ENCODE measurements around the gene ZNF565. TPM values are rescaled to one million over a fixed set of nuclear protein-coding genes. Genes with fewer than 3 reads are reported as not detected.
"Not testable (repeated sequence)": the region's sequence is repeated elsewhere in the genome, so short reads cannot be mapped to it uniquely, and the experiment has no call there.

ZNF565 gene
- polyA plus RNA-seq (2013, experiment 1 of 2; ENCODE audit: insufficient read length) = 3.5 TPM
- 4.4 TPM for polyA plus RNA-seq (2013, experiment 2 of 2; ENCODE audit: insufficient read length)

DNA sequence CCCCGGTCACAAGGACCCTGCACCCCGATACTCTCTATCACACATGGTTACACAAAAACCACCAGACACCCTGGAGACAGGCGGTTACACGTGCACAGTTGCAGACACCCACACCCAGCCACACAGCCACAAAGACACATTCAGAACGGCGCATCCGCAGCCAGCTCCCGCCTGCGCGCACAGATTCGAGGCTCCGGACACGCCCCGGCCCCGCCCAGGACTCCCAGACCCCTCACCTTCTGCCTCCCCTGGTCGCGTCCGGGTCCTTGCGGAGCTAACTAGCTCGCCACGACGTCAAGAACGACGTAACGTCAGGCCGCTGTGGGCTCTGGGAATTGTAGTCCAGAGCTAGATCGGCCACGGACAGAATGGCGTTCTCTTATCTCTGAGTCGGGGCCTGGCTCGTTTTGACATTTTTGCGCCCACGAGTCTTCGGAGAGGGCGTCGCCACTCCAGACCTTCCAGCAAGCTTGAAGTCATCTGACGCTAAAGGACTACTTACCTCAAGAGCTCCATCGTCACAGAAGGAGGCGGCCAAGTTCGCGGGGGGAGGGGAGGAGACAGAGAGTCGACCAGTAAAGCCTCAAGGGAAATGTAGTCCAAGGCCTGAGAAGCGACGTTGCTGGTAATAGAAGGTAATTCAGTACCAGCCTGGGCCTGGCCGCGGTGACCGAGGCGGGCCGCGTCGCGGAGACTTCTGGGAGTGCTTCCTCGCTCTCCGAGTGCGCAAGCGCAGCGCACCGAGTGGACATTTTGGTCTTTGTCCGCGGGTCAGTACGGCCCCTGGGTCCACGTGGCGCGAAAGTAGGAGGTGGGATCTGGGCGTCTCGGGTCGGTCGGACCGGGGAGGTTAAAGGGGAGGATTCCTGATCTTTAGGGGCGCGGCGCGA is at the start of gene ZNF565, which contains the start of gene ZNF146:
TSS of gene ZNF565 (minus strand) at position 280 of the 890 bp plus-strand sequence. CDS start 12,680 bp downstream, outside the sequence.
TSS of gene ZNF146 (plus strand) at position 721 of the 890 bp plus-strand sequence. CDS start 21,335 bp downstream, outside the sequence.
- DNase-seq = peak; percentile 99

DNA sequence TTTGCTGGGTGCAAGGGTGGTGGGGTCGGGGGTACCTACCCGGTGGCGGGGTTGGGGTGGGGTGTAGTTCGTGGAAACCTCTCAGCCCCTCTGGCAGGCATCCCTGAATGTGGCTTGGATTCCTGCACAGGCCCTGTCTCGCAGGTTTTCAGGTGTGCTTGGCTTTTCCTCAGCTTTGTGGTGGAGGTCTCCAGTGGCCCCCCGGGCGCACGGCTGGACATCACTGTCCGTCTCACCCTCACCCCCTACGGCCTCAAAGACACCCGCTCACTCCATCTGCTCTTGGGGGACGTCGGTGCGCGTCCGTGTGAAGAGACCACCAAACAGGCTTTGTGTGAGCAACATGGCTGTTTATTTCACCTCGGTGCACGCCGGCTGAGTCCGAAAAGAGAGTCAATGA is 44.7 kb upstream of the ZNF565 start:
- no peak for DNase-seq

DNA sequence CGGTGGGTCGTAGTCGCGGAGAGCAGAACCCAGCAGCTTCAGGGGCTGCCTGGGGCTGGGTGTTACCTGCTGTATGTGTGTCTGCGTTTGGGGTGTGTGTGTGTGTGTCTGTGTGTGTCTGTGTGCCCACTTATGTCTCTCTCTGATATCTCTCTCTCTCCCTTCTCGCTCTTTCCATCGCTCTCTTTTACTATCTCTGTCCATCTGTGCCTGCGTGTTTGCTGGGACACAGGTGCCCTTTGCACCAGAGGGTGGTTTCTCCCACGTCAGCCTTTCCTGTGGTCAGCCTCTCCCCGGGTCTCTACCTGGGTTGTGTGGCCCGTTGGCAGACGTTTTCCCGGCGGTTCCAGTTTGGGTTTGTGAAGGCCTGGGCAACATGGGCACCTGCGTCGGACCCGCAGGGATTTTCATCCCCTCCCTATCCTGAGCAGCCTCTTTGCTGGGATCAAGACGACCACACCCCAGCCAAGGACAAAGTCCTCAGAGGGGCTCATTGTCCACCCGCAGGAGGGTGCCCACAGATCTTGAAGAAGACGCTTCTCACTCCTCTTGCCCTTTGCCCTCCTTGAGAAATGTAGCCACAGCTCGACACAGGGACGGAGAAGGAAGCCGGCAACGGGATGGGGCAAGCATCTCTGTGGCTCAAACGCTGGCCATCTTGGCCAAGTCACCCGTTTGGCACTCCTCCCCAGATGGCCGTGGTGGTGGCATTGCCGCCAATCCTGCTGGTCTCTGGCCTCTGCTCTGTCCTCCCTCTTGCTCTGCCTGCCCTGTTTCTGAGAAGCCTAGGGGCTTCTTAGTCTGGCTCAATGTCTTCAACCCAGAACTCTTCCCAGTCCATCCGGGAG is 43.8 kb upstream of the ZNF565 start:
- no peak for DNase-seq

DNA sequence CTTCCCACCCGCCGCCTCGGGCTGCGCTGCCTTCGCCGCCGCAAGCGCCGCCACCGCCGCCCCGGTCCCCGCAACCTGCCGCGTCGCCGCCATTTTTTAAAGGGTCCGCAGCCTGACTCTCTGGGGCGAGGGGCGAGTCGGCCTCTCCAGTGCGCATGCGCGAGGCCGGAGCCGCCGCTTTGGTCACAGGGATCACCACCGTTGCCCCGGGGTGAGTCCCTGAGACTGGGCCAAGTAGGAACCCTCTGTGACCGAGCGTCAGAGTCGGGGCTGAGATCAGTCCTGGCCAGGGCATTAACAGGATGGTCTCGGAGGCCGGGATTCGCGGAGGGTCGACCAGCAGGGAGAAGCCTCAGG is 43.0 kb upstream of the ZNF565 start:
- DNase-seq = no peak

DNA sequence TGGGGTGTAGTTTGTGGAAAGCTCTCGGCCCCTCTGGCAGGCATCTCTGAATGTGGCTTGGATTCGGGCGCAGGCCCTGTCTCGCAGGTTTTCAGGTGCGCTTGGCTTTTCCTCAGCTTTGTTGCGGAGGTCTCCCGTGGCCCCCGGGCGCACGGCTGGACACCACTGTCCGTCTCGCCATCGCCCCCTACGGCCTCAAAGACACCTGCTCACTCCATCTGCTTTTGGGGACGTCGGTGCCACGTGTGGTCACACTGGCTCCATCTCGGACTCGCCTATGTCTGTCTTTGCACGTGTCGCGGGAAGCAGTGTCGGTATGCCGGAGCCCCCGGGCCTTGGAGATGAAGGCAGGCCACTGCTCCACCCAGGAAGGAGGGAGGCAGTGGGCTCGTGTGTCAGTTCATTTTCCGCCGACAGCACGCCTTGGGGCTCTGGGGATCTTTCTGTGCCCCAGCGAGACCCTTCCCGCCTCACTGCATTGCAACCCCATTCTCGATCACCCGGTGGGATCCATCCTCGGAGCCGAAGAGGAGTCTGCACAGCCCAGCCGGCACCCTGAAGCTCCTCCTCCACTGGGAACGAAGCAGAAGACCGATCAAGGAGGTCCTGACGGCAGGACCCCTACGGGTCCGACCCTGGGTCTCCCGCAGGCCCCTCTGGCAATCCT is 42.5 kb upstream of the ZNF565 start:
- DNase-seq = no peak

DNA sequence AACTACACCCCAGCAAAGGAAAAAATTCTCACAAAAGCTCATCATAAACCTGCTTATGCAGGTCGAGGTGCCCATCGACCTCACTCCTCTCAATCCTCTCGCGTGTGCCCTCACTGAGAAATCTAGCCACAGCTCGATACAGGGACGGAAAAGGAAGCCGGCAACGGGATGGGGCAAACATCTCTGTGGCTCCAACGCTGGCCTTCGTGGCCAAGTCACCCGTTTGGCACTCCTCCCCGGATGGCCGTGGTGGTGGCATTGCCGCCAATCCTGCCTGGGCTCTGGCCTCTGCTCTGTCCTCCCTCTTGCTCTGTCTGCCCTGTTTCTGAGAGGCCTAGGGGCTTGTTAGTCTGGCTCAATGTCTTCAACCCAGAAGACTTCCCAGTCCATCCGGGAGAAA is 41.6 kb upstream of the ZNF565 start:
- no peak for DNase-seq

DNA sequence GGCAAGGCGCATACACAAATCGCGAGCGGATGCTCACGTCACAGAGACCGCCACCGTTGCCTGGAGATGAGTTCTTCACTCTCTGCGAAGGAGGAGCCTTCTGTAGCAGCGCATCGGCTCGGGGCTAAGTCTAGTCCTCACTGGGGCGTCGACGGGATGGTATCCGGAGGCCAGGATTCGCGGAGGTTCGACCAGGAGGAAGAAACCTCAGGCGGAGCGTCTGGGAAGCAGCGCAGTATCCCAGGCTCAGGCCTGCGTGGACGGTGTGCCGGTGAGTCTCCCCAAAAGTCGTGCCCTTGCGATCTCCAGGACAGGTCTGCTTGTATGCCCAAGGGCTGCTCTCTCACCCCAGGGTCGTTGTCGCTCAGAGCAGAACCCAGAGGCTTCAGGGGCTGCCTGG is 40.9 kb upstream of the ZNF565 start:
- no peak for DNase-seq

DNA sequence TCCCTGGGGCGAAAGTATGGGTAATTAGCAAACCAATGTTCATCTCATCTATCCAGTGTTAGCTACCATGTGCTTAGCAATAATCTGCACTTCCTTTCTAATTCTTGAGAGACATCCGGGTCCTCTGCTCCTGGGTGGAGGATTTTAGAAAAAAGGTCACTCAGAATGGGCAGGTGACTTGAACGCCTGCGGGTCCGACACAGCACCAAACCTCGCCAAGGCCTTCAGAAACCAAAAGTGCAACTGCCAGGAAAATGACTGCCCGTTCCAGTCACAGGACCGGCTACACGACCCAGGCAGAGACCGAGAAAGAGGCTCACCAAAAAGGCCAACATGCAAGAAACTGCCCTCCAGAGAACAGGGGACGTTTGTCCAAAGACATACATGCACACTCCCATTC is 40.4 kb upstream of the ZNF565 start:
- DNase-seq = no peak

DNA sequence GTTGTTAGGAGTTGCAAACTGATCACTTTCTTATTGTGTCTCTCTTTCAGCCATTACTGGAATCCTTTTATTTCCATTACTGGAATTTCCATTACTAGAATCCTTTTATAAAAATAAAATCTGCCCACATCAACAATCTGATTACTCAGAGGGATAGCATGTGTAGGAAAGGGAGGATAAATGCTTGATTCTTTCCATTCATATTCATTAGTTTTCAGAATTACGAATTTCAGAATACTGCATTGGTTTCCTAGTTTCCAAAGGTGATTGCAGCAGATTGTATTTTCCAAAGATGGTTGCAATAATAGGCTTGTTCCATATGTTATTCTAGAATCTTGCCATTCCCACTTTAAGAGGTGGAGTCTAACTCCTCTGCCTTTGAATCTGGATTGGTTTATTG is 37.6 kb upstream of the ZNF565 start:
- no peak for DNase-seq

DNA sequence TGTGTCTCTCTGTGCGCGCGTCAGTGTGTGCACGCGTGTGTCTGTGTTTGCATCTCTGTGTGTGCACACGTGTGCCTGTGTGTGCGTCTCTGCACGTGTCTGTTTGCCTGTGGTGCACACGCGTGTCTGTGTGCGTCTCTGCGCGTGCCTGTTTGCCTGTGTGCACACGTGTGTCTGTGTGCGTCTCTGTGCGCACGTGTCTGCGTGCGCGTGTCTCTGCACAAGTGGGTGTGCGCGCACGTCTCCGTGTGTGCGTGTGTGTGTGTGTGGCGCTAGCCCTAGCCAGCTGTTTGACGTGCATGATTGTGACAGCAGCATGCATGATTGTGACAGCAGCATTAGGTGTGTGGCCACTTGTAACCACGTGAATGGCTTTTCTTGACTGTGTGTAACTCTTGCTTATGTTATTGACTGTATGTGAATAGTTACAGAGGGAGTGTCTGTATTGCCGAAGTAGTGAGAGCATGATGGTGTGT is 31.6 kb upstream of the ZNF565 start:
- DNase-seq = no peak

DNA sequence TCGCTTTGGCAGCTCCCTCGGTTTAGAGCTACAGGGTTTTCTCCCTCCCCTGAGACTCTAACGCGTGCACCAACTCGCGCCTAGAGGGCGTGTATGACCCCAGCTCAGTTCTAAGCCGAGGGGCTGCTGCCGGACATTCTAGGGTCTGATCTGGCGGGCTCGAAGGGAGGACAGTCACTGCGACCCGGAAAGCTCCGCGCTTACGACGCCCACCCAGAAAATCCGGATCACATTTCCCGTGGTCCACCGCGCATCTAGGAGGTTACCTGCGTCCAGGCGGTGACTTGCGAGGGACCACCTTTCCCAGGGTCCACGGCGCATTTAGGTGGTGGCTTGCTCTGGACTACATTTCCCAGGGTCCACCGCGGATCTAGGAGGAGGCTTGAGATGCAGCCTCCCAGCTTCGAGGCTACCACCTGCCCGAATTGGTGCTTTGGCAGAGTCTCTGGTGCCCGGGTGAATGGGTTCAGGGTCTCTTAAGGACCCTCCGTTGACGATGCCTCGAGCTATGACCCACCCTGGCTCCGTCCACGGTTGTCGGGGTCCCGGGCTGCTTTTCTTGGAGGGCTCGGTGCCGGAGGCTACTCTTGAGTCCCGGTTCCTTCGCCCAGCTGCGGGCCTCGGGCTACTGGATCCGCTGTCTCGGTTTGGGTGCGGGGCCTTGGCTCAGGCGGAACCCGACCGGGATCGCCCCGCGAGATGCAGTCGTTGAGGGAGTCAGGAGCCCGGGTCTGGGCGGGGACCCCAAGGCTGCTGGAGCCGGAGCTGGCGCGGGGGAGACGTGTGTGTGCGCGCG is 30.9 kb upstream of the ZNF565 start:
- no peak for DNase-seq

DNA sequence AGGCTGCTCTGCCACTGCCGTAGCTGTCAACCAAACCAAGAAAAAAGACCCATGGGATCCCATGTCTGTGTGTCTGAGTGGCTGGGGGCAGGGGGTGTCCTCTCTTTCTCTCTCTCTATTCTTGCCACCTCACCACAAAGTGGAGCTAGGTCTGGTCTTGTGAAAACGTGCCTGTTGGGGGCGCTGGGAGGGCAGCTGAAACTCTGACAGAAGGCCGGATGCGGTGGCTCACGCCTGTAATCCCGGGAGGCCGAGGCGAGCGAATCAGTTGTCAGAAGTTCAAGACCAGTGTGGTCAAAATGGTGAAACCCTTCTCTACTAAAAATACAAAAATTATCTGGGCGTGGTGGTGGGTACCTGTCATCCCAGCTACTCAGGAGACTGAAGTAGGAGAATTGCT is 29.6 kb upstream of the ZNF565 start:
- no peak for DNase-seq

DNA sequence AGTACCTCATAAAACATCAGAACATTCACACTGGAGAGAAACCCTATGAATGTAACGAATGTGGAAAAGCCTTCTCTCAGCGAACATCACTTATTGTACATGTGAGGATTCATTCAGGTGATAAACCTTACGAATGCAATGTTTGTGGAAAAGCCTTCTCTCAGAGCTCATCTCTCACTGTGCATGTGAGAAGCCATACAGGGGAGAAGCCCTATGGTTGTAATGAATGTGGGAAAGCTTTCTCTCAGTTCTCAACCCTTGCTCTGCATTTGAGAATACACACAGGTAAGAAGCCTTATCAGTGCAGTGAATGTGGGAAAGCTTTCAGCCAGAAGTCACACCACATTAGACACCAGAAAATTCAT is 22.5 kb upstream of the ZNF565 start:
- no peak for DNase-seq

DNA sequence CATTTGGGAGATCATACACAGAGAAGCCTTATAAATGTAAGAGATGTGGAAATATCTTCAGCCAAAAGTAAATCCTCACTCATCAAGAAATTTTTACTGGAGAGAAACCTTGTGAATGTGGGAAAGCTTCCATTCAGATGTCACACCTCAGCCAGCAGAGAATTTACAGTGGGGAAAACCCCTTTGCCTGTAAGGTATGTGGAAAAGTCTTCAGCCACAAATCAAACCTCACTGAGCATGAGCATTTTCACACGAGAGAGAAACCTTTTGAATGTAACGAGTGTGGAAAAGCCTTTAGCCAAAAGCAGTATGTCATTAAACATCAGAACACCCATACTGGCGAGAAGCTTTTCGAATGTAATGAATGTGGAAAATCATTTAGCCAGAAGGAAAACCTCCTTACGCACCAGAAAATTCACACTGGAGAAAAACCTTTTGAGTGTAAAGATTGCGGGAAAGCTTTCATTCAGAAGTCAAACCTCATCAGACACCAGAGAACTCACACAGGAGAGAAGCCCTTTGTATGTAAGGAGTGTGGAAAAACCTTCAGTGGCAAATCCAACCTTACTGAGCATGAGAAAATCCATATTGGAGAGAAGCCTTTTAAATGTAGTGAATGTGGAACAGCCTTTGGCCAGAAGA is 22.0 kb upstream of the ZNF565 start:
- DNase-seq = no peak

DNA sequence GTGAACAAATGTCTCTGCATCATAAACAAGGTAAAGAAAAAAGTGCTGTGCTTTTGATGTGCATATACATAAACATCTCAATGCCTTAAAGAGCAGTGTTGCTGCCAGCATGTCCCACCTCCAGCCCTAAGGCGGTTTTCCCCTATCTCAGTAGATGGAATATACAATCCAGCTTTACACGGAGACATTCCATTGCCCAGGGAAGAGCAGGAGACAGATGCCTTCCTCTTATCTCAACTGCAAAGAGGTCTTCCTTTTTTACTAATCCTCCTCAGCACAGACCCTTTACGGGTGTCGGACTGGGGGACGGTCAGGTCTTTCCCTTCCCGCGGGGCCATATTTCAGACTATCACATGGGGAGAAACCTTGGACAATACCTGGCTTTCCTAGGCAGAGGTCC is 19.2 kb upstream of the ZNF565 start:
- not testable (repeated sequence) for DNase-seq

DNA sequence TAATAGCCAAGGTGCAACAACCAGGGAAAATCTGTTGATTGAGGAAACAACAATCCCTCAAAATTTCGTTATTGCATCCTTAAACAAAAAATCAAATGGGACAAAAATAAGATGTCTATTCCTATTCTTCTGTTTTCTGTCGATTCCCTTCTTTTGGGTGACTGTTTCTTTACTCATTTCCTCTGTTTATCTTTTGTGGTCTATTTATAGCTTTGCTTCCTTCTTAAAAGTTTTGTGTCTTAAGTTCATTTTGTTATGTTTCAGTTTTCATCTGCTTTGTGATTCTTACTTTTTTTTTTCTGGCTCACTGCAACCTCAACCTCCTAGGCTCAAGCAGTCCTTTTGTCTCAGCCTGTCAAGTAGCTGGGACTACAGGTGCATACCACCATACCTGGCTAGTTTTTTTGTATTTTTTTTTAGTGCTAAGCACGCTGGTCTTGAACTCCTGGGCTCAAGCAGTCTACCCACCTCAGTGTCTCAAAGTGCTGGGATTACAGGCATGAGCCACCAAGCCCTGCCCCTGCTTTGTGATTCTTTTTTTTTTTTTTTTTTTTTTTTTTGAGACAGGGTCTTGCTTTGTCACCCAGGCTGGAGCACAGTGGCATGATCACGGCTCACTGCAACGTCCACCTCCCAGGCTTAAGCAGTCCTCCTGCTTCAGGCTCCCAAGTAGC is 10.9 kb upstream of the ZNF565 start:
- DNase-seq = peak; percentile 22

DNA sequence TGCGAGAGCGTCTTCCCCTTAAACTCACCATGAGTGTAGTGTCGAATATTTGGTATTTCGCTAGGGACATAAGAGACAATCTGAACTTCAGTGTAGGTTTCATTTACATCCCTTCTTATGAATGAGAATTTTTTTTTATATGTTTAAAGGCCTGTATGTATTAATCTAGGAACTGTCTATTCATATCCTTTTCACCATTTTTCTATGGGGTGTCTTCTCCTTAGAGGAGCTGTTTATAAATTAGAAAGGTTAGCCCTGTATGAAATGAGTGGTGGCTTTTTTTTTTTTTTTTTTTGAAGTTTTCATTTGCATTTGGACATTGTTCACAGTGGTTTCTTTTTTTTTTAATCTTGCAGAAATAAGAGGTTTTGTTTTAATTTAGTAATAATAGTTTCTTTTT is 8.0 kb upstream of the ZNF565 start:
- no peak for DNase-seq

DNA sequence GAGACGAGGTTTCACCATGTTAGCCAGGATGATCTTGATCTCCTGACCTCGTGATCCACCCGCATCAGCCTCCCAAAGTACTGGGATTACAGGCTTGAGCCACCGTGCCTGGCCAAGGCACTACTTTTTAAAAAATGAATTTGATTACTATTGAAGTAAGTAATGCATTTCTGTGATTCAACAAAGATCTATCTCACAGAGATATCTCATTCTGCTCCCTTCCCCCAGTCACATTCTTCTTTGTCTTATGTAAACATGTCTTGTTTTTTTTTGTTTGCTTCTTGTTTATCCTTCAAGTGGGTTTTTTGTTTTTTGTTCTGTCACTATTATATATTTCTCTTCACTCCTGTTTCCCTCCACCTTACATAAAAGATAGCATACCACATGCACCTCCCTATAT is 7.0 kb upstream of the ZNF565 start:
- DNase-seq = no peak

DNA sequence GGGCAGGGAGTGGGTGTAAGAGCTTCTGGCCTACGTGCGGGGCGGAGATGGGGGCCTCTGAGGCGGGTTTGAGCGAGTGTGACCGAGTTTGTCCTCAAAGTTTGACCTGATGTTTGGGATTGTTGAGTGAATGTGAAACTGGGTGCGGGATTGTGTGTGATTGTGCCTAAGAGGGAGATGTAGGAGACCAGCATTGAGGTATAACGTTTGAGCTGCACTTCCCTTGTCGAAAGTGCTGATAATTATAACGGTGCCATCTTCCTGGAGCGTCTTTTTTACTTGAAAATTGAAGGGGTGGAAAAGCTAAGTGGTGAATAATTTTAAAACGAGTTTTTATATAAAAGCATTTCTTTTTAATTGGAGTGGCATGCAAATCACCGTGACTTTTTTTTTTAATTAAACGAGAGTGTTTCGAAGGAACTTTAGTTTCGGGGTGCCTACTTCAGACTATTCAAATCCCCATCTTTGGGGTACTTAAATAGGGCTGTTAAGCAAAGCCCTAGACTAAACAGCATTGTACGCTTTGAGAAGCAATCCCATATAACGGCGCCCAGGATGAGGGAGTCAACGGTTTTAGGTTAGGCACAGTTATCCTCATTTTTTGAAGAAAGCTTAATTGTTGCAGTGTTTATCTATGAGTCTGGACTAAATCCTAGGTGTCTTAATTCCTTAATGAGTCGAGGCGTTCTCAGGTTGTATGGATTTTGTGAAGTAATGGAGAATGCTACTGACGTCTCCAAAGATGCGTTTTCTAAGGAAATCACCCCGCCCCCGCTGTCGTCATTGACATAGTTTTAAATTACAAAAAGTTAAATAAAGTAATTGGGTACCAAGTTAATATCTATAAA is 1.0 kb upstream of the ZNF565 start:
- DNase-seq = peak; percentile 29

DNA sequence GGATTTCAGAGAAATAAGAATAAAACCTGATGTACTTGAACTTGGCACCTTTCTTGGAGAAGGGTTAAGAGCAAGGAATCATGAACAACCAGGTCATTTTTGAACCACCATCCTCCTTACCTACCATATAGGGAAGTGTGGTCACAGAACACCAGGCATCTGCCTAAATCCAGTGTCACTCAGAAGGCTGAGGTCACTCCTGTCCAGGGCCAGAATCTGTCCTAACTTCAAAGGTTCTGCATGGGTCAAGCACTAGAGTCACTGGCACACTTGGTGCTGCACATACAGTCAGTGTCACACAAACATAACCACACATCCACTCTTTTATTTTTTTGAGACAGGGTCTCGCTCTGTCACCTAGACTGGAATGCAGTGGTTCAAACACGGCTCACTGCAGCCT is 1.6 kb downstream of the ZNF565 start:
- DNase-seq = no peak
